AG04450 (cell line): Measurements from ENCODE around the gene RAP2A. TPM values are rescaled to one million over a fixed set of nuclear protein-coding genes. Genes with fewer than 3 reads are reported as not detected.

ENCODE experiments used
- CTCF ChIA-PET: fragments of 300-600, 350-600 bp; formaldehyde crosslinking; extraction: SDS; loops from one replicate; lab custom pipeline; 2022; ENCODE audit warnings: antibody characterized with exemption, inconsistent platforms; lab: Charles Lee
- POLR2A ChIA-PET: fragments of 350-600 bp; formaldehyde crosslinking; extraction: SDS; loops from one replicate; lab custom pipeline; 2021; ENCODE audit warnings: antibody characterized with exemption, inconsistent platforms; lab: Yijun Ruan, JAX
- DNase-seq: peaks from one replicate; pipeline ENCODE4 v3.0.0-alpha.2; 2011; ENCODE audit warnings: low read depth, low spot score
- H3K27ac ChIP-seq: one replicate; pipeline ENCODE4 v1.5.1; 2012; ENCODE audit warnings: low read depth, low read length, control low read depth
- H3K27me3 ChIP-seq: one replicate; pipeline ENCODE4 v1.6.0; 2012; ENCODE audit warnings: low read length; ENCODE audit not compliant: control insufficient read depth, insufficient read depth
- H3K4me3 ChIP-seq: 2 replicates; pipeline ENCODE4 v1.5.1; 2011; ENCODE audit warnings: mild to moderate bottlenecking, low read depth, low read length, control low read depth
- H3K9me3 ChIP-seq: 2 replicates; pipeline ENCODE4 v1.5.1; 2012; ENCODE audit warnings: low read length; ENCODE audit not compliant: control insufficient read depth, insufficient read depth
- polyA plus RNA-seq: library from polyadenylated mRNA; depleted of rRNA; stranded (reverse); fragments of >200 nt; gene quantifications from 2 replicates; pipeline ENCODE4 v1.2.3, GENCODE V29; 2011
- TF ChIP-seq, protein P1 (sequence below): IDR thresholded peaks from 2 replicates; pipeline ENCODE4 v1.5.1; 2011; ENCODE audit warnings: low read depth, low read length, control low read depth, inconsistent platforms

The RAP2A gene
- polyA plus RNA-seq, 1 experiment: 21.5 TPM

DNA sequence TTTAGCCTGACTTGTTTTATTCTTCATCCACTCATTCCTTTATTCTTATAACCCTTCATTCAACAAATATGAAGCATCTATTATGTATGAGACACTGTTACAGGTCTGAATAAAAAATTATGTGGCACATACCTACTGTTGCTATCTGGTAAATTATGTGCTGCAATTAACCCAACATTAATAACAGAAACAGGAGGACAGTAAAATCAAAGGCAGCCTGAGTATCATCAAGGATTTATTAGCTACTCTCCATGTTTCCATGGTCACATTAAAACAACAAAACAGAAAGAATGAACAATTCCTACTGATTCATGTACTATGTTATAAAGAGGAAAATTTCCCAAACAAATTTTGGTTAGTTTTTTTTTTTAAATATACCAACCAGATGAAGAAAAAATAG is 43.9 kb downstream of the RAP2A start:
- ChIA-PET POLR2A (no interaction called here), CTCF (no interaction called here)
- no peak for DNase-seq

DNA sequence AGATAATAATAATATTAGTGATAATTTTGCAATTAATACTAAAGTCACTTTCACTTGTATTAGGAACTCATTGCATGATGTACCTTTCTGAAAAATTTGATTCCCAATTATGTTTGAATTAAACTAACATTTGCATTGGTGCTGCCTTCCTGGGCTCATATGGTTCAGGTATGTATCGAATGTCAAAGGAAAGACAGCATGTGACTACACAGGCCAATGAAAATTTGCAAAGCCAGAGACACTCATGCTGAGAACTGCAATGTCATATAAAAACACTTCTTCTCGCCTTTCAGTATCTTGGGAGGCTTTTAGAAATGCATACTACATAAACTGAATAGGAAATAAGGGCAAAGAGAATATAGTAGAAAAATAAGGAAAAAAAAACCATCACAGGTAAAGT is 44.3 kb downstream of the RAP2A start:
- no peaks in the 10 kb centered on the region for H3K27me3 ChIP-seq
- no peak overlapping the region for H3K4me3 ChIP-seq
- no peak overlapping the region for H3K27ac ChIP-seq
- no peak for DNase-seq
- ChIA-PET CTCF (no interaction called here), POLR2A (no interaction called here)
- H3K9me3 ChIP-seq: no peaks in the 10 kb centered on the region
- TF ChIP-seq, protein P1, sequence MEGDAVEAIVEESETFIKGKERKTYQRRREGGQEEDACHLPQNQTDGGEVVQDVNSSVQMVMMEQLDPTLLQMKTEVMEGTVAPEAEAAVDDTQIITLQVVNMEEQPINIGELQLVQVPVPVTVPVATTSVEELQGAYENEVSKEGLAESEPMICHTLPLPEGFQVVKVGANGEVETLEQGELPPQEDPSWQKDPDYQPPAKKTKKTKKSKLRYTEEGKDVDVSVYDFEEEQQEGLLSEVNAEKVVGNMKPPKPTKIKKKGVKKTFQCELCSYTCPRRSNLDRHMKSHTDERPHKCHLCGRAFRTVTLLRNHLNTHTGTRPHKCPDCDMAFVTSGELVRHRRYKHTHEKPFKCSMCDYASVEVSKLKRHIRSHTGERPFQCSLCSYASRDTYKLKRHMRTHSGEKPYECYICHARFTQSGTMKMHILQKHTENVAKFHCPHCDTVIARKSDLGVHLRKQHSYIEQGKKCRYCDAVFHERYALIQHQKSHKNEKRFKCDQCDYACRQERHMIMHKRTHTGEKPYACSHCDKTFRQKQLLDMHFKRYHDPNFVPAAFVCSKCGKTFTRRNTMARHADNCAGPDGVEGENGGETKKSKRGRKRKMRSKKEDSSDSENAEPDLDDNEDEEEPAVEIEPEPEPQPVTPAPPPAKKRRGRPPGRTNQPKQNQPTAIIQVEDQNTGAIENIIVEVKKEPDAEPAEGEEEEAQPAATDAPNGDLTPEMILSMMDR: no peak

More for the DNA sequence above, 43.9 kb downstream of the RAP2A start:
- no peak overlapping the region for H3K4me3 ChIP-seq
- H3K9me3 ChIP-seq: no peaks in the 10 kb centered on the region
- TF ChIP-seq, protein P1: no peak
- H3K27ac ChIP-seq: no peak overlapping the region
- no peaks in the 10 kb centered on the region for H3K27me3 ChIP-seq

DNA sequence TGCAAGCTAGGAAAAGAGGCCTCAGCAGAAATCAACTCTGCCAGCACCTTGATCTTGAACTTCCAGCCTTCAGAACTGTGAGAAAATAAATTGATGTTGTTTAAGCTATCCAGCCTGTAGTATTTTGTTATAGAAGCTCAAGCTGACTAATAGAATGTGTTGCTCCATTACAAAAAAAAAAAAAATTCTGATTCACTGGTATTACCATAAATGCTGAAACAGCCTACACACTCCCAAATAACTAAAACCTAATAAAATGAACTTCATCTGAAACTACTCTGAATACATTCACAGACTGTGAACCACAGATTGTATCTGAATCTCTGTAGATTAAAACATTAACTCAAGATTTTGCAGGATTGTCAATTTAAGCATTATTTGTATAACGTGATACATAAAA is 49.5 kb downstream of the RAP2A start:
- ChIA-PET CTCF (interaction anchor here (0.7 to 1.0 kb wide), 2 partner anchors 336 to 465 kb away, joined by 3 read pairs; no protein-coding TSS in a partner anchor), POLR2A (no interaction called here)
- no peak for DNase-seq
- Histone ChIP-seq H3K27ac (no peak overlapping the region), H3K27me3 (no peaks in the 10 kb centered on the region), H3K9me3 (no peaks in the 10 kb centered on the region), H3K4me3 (no peak overlapping the region)
- TF ChIP-seq, protein P1: no peak

DNA sequence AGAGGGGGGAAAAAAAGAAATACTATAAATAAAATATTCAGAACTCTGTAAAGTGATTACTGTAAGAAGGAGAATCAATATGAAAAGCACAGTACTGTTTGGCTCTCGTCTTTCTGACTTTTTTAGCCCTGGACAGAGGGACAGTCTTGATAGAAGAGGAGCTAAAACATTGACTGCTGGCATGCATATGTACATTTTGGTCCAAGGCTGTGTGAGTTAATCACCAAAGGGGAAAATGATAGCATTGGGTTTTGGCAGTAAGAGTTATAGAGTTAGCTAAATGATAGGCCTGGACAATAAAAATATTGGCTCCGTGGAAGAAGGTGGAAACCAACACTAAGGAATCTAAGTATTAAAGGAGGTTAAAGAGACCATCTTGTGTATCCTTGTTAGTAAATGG is 50.3 kb downstream of the RAP2A start:
- no peak overlapping the region for H3K4me3 ChIP-seq
- H3K9me3 ChIP-seq: no peaks in the 10 kb centered on the region
- no peak for DNase-seq
- TF ChIP-seq, protein P1: no peak
- ChIA-PET POLR2A (interaction anchor here (0.9 kb wide), 1 partner anchor 51 kb away, joined by 3 read pairs; the partner anchor contains the start of gene RAP2A), CTCF (interaction anchor here (1.0 to 1.1 kb wide), 2 partner anchors 19 to 466 kb away, joined by 3 read pairs; no protein-coding TSS in a partner anchor)
- H3K27ac ChIP-seq: no peak overlapping the region
- no peaks in the 10 kb centered on the region for H3K27me3 ChIP-seq

DNA sequence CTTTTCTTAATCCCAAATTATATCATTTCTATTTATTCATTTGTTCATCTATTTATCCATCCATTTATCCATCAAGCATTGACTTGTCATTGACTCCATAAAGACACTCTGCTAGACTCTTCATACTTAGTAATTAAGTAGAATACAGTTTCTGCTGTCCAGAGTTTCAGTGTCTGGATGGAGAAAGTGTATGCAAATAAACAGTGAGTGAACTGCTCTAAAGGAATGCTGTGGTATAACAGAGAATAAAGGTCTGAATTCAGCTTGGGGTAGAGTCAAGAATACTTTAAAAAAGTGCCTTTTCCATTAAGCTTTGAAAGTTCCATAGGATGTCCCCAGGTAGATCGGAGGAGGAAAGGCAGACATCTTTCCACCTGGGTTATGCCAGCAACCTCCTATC is 51.4 kb downstream of the RAP2A start:
- DNase-seq: no peak
- CTCF ChIA-PET: interaction anchor here (1.0 kb wide), 1 partner anchor 467 kb away, joined by 3 read pairs; no protein-coding TSS in a partner anchor
- POLR2A ChIA-PET: no interaction called here
- no peak overlapping the region for H3K27ac ChIP-seq
- H3K4me3 ChIP-seq: no peak overlapping the region
- TF ChIP-seq, protein P1: no peak
- H3K27me3 ChIP-seq: no peaks in the 10 kb centered on the region
- H3K9me3 ChIP-seq: no peaks in the 10 kb centered on the region
